ENCODE measurements around the gene PET117.
"Not testable (repeated sequence)": the region's sequence is repeated elsewhere in the genome, so short reads cannot be mapped to it uniquely, and the experiment has no call there.

PET117 gene

GRCh38 chr20:18165553-18165952 is 27.9 kb downstream of the PET117 start:
- no peak for DNase-seq

GRCh38 chr20:18166241-18166881 is 28.7 kb downstream of the PET117 start:
- DNase-seq: no peak

GRCh38 chr20:18166950-18167349 is 29.3 kb downstream of the PET117 start:
- DNase-seq: no peak

- DNase-seq: no peak
Measured at GRCh38 chr20:18172379-18172778, 34.7 kb downstream of the PET117 start.

- DNase-seq: no peak
Measured at GRCh38 chr20:18174906-18175683, 37.4 kb downstream of the PET117 start.

GRCh38 chr20:18176318-18176785 is 38.7 kb downstream of the PET117 start:
- DNase-seq: no peak

GRCh38 chr20:18180366-18180765 is 42.7 kb downstream of the PET117 start:
- not testable (repeated sequence) for DNase-seq

GRCh38 chr20:18180815-18181214 is 43.2 kb downstream of the PET117 start:
- no peak for DNase-seq

- DNase-seq: no peak
Measured at GRCh38 chr20:18187020-18187419, 49.4 kb downstream of the PET117 start.

- DNase-seq: no peak
Measured at GRCh38 chr20:18188434-18188833, 50.8 kb downstream of the PET117 start.

GRCh38 chr20:18190338-18191233 is 52.9 kb downstream of the PET117 start:
- DNase-seq: no peak

- DNase-seq: no peak
Measured at GRCh38 chr20:18191306-18191705, 53.6 kb downstream of the PET117 start.

All from NCI-H446 (cell line).